Placental epithelial cell (primary cell): ENCODE results near the gene NOC4L. TPM values are rescaled to one million over a fixed set of nuclear protein-coding genes. Genes with fewer than 3 reads are reported as not detected.

ENCODE experiments used
- small RNA-seq: library from RNA; depleted of rRNA; stranded (forward); fragments of <200 nt; gene quantifications from one replicate; pipeline ENCODE3, GENCODE V24; 2012
- total RNA-seq: library from RNA; depleted of rRNA; stranded (reverse); fragments of >200 nt; gene quantifications from 2 replicates; pipeline ENCODE4 v1.2.3, GENCODE V29; 2012

The NOC4L gene
- total RNA-seq: 7.5 and 20.4 TPM in 2 replicates

DNA sequence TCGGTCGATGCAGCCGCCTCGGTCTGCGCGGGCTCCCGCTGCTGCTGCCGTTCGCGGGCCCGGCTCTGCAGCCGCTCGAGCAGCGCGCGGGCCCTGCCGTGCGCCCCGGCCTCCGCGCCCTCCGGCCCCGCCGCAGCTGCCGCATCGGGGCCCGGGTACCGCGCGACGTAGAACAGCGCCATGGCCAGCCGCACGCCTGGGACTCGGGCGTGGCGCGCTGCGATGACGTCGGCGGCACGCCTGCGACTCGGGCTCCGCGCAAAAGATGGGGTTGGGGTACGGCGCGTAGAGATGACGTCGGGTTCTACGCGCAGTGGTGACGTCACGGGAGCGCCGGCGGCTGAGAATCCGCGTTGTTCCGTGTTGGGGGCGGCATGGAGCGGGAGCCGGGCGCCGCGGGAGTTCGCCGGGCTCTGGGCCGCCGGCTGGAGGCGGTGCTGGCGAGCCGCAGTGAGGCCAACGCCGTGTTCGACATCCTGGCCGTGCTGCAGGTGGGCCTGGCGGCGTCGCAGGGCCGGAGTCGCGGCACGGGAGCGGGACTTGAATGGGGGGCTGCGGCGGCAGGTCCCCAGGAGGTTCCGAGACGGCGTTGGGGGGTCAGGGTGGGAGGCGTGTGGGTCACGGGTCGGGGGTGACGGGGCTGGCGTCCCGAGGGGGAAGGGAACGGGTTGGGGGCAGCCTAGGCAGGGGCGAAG is at the start of gene NOC4L, which contains the start of gene DDX51:
Gene NOC4L, plus strand, starts transcription at position 343 of the 695 bp plus-strand sequence. Its CDS starts 32 bp downstream, at position 375.
Gene DDX51, minus strand, starts transcription at position 205 of the 695 bp plus-strand sequence. Its CDS starts 23 bp downstream, at position 182.

Small RNA genes within 50 kb of the gene (small RNA-seq; reads per million reads assigned to genes)
- gene AC138466.3: not detected

Other genes with a start within 250 kb of the NOC4L start
- 26.2 and 51.8 TPM in 2 replicates for gene ULK1, start 249.8 kb upstream of the NOC4L start, total RNA-seq
- gene PUS1, start 215.2 kb upstream of the NOC4L start, total RNA-seq: 5.5 and 5.7 TPM in 2 replicates
- gene EP400, start 194.5 kb upstream of the NOC4L start, total RNA-seq: 13.0 and 14.9 TPM in 2 replicates
- gene DDX51, start 138 bp upstream of the NOC4L start, total RNA-seq: 8.2 and 9.5 TPM in 2 replicates
- gene GALNT9, start 185.1 kb downstream of the NOC4L start, total RNA-seq: not detected in 2 replicates